Fibroblast of upper back skin (primary cell): Measurements from ENCODE around the gene TMTC2.
A peak's percentile ranks its signal among the peaks of the same experiment; 100 is the strongest.

Experiments used
- DNase-seq: peaks from one replicate; pipeline ENCODE4 v3.0.0-alpha.2; 2013

TMTC2 gene

GRCh38 chr12:82964446-82964845 is 277.7 kb downstream of the TMTC2 start:
- no peak for DNase-seq

GRCh38 chr12:82966001-82966559 is 279.4 kb downstream of the TMTC2 start:
- no peak for DNase-seq

GRCh38 chr12:82968631-82969367 is 282.1 kb downstream of the TMTC2 start:
- DNase-seq, result no peak

GRCh38 chr12:82970614-82971013 is 283.9 kb downstream of the TMTC2 start:
- no peak for DNase-seq

GRCh38 chr12:82971584-82971983 is 284.9 kb downstream of the TMTC2 start:
- DNase-seq, result no peak

- DNase-seq, result no peak
Observed at GRCh38 chr12:82972624-82973023, 285.9 kb downstream of the TMTC2 start.

GRCh38 chr12:82973592-82973991 is 286.9 kb downstream of the TMTC2 start:
- no peak for DNase-seq

GRCh38 chr12:82981150-82981549 is 294.4 kb downstream of the TMTC2 start:
- peak; percentile 17 for DNase-seq

- DNase-seq, result no peak
Observed at GRCh38 chr12:82994117-82994516, 307.4 kb downstream of the TMTC2 start.

GRCh38 chr12:82996168-82996812 is 309.6 kb downstream of the TMTC2 start:
- DNase-seq, result no peak

- no peak for DNase-seq
Observed at GRCh38 chr12:82998509-82998908, 311.8 kb downstream of the TMTC2 start.

- DNase-seq, result no peak
Observed at GRCh38 chr12:83003026-83003425, 316.3 kb downstream of the TMTC2 start.

- no peak for DNase-seq
Observed at GRCh38 chr12:83005534-83006197, 319.0 kb downstream of the TMTC2 start.

- DNase-seq, result no peak
Observed at GRCh38 chr12:83008703-83009102, 322.0 kb downstream of the TMTC2 start.

- no peak for DNase-seq
Observed at GRCh38 chr12:83010169-83010804, 323.6 kb downstream of the TMTC2 start.

GRCh38 chr12:83015390-83016217 is 328.9 kb downstream of the TMTC2 start:
- DNase-seq, result peak; percentile 22

- peak; percentile 87 for DNase-seq
Observed at GRCh38 chr12:83016218-83016835, 329.6 kb downstream of the TMTC2 start.

GRCh38 chr12:83016991-83017390 is 330.3 kb downstream of the TMTC2 start:
- DNase-seq, result no peak

GRCh38 chr12:83018088-83018487 is 331.4 kb downstream of the TMTC2 start:
- peak; percentile 53 for DNase-seq

GRCh38 chr12:83027021-83027723 is 340.5 kb downstream of the TMTC2 start:
- DNase-seq, result no peak

GRCh38 chr12:83031196-83031595 is 344.5 kb downstream of the TMTC2 start:
- DNase-seq, result no peak
